ENCODE measurements around the gene COMMD9.

Gene COMMD9

DNA sequence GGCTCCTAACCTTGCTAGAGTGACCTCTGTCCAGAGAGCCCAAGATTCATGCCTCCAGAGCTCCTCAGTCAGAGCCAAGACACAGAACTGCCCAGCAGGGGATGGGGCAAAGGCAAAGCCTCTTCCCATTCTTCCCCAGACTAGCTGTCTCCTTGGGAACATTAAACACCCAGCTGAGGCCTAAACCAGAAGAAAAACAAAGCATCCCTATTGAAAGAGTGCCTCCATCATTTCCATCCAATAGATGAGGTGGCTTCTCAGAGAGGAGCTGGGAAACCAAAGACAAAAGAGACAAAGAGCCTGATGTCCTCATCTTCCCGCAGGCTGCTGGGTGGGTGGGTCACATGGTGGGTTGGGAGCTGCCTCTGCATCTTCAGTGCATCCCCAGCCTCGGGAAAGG lies 37.4 kb downstream of the COMMD9 start:
- no peak for DNase-seq

DNA sequence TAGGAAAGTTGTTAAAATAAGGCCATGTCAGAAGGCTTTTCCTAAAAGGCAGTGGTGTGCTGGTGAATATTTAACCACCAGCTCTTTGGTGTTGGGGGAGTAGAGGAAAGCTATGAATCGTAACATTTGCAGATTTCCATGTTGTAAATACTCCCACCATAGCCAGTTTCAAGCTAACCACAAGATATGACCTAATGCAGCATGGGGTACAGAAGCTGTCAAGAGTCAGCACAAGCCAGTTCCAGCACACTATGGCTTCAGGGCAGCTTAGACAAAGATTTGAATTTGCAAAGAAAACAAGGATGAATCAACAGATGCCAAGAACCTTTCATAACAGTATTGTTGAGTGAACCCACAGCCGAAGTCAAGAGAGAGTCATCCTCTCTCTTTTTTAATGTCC lies 40.0 kb downstream of the COMMD9 start:
- peak; percentile 98 for DNase-seq

DNA sequence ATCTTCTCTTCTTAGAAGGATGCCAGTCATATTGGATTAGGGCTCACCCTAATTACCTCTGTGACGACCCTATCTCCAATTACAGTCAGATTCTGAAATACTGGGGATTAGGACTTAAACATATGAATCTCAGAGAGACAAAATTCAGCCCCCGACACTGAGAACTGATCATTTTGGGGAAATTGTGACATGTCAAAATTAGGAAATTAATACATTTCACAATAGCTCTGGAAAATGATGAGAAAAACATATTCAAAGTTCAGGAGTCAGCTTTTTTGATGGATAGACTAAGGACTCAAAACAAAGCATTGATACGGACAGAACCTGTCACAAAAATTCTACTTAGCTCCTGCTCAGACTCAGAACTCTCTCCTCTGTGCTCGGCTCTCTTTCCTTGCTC lies 40.8 kb downstream of the COMMD9 start:
- no peak for DNase-seq

DNA sequence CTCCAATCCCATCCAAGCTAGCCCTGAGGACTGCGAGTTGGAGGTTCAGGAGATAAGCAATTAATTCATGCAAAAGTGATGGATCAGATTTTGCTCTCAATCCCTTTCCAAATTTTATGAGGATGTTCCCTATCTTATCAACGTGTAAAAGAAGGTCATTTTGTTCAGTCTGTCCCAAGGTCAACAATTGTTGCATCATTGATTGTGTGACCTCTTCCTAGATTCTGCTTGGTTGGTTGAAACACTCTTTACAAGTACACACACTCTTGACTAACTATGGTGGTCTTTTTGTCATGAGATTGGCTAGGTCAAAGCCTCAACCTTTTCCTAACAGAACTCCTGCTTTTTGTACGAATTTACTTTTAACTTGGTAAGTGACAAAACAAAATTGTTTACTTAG lies 41.7 kb downstream of the COMMD9 start:
- no peak for DNase-seq

DNA sequence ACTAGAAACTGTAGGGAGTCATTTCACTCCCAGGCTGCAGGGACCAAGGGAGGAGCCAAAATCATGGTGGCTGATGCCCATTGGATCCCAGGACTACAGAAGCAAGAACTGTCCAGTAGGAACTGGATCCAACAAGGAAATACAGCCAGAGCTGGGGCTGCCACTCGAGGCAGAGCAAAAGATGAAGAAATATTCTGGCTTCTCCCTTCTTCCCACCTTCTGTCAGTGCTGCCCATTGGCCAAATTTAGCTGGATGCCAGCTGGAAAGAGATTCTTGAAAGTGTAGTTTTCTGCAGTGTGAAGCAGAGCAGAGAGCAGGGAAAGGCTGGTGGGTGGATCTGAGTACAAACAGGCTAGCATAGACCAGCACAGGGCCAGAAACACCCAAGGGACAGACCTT lies 45.6 kb downstream of the COMMD9 start:
- DNase-seq: no peak

DNA sequence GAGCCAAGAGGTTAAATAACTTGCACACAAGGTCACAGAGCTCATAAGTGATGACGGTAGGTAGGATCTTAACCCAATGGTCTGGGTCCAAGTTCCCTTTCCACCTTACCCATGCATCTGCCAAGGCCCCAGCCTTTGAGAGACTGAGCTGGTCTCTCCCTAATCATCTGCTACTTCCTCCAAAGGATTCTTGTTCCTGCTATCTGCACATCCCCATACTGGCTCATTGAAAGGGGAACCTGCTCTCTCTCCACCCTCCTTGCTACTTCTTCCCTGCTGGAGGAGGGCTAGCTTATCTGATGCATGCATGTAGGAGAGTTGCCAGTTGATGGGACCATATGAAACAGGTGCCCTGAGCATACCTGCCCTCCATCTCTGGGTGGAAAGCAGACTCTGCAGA lies 47.7 kb downstream of the COMMD9 start:
- no peak for DNase-seq

DNA sequence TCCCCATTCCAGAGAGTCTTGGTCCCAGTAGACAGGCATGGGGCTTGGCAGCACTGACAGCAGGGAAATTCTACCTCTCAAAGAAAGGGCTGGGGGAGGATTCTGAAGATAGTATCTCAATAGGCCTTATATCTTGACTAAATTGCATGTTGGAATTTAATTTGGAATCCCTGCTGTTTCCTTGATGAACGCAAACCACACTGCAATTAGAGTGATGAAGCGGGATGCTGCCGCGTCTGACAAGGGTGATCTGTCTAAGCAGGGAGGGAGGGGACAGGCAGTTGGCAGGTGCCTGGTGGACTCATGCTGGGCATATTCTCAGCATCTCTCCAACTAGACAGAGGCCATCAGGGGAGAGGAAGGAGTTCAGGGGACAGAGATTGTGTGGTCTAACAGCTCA lies 48.4 kb downstream of the COMMD9 start:
- no peak for DNase-seq

DNA sequence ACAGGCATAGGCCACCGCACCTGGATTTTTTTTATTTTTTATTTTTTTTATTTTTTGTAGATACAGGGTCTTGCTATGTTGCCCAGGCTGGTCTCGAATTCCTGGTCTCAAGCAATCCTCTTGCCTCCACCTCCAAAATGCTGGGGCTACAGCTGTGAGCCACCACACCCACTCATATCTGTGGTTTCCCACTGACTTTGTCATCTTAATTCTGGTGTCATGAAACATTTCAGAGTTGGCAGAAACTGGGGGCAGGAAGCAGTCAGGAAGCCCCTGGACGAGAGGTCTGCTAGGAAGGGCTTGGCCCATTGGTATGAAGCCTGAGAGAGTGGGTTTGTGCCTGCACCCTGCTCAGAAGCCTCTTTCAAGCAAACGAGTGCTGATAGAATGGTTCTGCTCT lies 49.1 kb downstream of the COMMD9 start:
- no peak for DNase-seq

DNA sequence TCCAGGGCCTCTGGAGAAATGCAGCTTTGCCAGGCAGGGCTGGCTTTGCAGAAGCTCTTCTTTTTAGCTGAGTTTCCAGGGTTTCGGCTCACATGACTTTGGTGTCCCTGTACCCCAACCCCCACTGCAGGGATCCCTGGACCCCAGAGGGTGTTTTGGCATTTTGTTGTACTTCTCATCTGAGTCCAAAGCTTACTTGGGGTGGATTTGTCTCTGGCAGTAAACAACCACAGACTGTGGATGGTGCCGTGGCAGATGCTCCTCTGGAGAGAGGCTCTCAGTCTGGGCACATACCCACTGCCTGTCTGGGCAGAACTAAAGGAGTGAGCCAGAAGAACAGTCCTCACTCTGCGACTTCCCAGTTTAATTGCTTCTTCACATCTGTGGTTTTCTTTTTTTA lies 49.6 kb downstream of the COMMD9 start:
- DNase-seq: no peak

DNA sequence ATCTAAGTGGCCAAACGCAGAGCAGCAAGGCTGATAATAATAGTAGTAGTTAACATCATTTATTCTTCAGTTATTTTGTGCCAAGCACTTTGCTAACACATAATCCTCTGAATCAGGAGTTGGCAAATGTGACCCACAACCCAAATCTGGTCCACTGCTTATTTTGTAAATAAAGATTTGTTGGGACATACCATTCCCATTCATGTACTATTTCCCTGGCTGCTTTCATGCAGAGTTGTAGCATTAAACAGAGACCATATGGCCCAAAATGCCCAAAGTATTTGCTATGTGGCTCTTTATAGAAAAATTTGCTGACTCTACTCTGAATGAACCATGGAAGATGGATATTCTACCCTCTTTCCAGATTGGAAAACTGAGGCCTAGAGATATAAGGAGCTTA lies 50.3 kb downstream of the COMMD9 start:
- no peak for DNase-seq

DNA sequence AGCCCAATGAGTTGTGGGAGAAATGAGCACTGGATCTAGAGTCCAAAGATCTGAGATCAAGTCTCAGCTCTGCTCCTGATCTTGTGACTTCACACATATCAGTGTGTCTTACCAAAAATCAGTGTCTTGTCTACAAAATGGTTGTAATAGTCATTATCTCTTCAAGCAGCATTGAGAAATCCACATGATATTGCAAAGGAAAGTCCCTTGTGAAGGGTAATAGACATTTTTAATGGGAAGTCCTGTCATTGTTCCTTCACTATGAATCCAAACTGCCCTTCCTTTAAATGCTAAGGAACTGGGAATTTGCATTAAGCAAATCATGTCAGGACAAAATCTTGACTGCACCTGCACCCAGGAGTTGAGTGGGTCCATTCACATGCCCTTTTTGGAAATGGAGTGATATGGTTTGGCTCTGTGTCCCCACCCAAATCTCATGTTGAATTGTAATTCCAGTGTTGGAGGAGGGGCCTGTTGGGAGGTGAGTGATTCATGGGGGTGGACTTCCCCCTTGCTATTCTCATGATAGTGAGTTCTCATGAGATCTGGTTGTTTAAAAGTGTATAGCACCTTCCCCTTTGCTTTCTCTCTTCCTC lies 51.1 kb downstream of the COMMD9 start:
- no peak for DNase-seq

DNA sequence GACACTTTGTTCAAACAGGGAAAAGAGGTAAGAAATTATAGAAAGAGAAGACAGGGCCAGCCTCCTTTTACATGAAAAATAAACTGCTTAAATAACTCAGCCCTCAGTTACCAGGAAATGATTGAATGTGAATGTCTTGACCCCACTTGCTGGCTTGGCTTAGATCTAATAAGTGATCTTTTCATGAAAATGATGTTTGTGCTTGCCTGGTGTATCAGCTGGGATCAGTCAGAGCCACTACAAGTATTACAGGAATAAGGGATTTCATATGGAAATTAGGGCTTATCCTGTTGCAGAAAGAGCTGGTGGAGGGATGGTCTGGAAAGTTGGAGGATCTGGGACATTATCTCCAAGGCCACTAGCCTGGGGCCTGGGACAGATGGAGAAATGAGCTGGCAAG lies 51.8 kb downstream of the COMMD9 start:
- DNase-seq: no peak

DNA sequence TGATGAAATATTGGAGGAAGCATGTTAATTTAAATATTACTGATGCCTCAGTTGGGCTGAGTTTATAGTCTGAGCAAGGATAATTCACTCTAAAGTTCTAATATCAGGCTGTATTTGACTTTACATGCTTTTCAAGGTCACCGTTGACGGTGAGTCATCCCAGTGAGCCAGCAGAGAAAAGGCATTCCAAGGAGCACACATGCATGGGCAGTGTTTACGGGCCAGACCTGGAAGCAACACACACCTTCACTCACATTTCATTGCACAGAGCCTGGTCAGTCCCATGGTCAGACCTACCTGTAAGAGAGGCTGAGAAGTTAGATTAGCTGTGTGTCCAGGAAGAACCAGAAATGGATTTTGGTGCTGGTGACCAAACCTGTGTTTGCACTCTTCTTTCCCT lies 53.5 kb downstream of the COMMD9 start:
- no peak for DNase-seq

DNA sequence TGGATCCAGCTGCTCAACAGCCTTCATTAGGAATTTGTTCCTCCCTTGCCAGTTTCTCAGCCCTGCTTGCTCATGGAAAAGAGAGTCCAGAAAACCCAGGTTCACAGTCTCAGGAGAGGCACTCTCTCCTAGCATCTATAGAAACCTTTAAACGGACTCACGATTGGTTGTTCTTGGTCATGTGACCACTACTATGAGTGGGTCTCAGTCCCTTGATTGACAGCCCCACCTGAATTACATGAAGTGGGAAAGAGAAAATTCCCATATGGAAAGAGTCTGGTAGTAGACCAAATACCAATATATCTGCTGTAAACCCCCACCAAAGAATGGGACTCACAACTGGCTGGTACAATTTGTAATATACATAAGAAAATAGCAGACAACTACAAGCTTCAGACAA lies 54.4 kb downstream of the COMMD9 start:
- no peak for DNase-seq

DNA sequence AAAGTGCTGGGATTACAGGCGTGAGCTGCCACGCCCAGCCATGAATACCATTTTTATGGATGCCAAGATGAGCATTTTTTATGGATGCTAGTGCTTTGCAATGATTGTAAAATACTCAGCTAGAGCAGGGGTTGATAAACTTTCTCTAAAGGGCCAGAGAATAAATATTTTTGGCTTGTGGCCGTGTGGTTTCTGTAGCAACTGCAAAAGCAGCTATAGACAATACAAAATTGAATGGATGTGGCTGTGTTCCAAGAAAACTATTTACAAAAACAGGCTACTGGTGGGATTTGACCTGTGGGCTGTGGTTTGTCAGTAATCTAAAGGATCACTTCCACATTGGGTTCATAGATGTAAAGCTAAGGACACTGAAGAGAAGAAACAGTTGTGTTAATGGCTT lies 56.0 kb downstream of the COMMD9 start:
- no peak for DNase-seq

DNA sequence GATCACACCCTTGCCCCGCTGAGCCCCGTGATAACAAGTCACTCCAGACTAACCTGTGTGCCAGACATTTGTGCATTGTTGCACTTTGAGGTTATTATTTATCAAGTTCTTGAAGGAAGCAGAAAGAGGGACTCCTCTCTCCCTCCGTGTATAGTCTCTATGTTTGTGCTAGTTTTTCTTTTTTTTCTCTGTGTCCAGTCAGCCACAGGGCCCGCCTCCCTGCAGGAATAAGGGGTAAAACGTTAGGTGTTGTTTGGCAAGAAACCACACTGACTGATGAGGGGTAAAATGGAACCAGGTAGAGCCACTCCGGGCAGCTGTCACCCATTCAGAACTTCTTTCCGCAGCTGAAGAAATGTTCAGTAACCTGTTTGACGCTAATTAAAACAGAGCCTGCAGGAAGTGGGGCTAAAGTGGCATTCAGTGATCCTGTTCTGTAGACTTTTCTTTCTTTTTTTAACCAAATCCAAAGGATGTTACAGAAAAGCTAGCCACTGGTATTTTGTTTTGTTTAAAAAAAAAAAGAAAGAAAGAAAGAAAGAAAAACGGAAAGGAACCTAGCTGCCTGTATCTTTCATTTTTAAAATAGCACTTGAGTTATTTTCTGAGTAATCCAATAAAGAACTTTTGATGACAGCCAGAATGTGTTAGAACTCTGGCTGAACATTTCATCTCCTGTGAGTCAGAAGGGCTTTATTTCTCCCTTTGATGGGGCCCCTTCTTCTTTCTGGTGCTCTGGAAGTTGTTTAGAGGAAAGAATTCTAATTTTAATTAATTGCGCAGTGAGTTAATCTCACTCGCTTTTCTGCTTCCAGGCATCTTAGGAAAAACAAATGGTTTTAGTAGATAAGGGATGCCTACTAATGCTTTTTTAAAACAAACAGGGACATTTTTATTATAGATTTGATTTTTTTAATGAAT lies 58.2 kb downstream of the COMMD9 start:
- DNase-seq: no peak

DNA sequence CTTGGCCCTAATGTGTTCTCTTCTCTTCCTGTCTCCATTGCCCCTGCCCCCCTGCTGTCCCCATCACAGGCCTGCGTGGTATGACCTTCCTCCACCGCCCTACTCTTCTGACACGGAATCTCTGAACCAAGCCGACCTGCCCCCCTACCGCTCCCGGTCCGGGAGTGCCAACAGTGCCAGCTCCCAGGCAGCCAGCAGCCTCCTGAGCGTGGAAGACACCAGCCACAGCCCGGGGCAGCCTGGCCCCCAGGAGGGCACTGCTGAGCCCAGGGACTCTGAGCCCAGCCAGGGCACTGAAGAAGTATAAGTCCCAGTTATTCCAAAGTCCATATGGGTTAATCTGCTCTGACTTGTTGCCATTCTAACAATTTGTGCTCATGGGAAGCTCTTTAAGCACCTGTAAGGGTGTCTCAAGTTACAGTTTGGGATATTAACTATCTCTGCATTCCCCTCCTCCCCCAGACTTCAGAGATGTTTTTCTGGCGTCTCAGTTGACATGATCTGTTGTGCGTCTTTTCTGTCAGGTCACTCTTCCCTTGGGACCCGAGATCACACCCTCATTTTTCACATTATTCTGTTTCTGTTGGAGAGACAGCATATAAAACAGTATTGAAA lies 60.0 kb downstream of the COMMD9 start:
- DNase-seq: no peak

DNA sequence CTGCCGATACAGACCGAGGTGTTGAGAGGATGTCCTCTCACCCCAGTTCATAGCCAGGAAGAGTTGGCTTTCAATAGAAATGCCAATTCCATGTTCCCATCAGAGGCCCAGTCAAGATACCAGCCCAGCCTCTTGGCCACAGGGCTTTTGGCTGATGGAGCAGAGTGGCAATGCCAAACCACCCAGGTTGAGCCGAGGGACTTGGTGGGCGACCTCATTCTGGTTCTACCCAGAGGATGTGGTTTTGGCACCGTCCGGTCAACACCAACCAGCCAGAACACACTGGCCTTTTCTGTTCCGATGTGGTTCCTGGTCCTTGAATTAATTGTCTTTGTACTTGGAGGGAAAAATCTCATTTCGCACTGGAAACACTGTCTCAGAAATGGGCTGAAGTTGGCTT lies 60.5 kb downstream of the COMMD9 start:
- no peak for DNase-seq

DNA sequence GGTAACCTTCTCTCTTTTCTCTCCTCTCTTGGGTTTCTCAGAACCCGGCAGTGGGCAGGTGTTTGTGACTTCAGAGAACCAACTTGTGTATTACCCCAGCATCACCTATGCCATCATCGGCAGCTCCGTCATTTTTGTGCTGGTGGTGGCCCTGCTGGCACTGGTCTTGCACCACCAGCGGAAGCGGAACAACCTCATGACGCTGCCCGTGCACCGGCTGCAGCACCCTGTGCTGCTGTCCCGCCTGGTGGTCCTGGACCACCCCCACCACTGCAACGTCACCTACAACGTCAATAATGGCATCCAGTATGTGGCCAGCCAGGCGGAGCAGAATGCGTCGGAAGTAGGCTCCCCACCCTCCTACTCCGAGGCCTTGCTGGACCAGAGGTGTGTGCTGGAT lies 62.2 kb downstream of the COMMD9 start:
- DNase-seq: no peak

DNA sequence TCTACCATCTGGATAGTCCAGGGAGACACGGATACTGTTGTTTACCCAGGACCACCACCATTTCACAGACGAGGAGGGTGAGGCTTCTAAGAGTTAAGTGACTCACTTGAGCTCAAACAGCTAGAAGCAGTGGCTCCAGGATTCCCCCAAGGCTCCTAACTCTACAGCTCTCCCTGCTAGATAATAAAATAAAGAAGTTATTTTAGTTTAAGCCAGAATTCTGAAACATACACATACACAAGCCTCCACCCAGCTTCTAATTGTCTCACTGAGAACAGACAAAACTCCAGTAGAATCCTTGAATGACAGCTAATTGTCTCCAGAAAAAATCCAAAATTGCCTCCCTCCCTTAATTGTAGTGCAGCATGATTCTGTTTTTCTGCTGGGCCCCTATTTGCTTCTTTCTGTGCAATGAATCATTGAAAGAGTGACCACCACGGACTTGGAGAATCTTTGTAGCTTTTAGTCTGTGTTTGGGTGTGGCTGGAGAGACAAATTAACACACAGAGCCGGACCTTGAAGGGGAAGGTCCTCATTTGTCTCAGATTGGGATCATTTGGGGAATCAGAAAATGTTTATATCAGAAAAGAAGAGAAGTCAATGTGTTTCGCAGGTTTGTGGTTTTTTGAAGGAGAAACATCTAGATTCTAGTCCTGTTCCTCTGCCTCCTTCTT lies 64.9 kb downstream of the COMMD9 start:
- no peak for DNase-seq

DNA sequence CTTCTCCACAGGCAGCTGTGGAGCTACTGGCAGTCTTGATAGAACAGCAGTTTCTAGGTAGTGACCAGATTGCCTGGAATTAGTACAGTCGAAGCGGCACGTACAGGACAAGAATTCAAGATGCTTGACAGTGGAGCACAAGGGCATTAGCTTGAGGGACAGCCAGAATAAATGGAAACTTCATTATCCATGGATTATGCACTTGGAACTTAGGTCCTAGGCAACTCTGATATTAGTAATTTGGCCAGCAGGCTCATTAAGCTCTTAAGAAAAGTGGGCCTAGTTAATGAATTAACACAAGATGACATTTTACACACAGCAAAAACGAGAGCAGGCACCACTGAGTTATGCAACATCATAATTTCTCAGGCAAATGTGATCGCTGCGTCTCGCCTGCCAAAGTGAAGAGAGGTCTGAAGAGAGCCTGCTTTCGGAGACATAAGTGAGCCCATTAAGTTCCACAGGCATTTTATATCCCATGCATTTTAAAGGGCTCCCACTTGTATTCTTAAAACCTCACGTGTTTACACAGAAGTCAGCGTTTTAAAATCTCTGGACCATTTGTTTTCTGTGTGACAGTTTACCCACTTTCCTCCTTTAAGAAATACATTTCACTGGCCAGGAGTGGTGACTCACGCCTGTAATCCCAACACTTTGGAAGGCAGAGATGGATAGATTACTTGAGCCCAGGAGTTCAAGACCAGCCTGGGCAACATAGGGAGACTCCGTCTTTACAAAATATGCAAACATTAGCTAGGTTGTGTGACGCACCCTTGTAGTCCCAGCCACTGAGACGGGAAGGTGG lies 66.2 kb downstream of the COMMD9 start:
- DNase-seq: no peak

Data from NCI-H226 (cell line).